Endothelial cell of umbilical vein (primary cell): ENCODE results near the gene TMEM106C. TPM values are rescaled to one million over a fixed set of nuclear protein-coding genes. Genes with fewer than 3 reads are reported as not detected.

ENCODE experiments used
- BruUV-seq: library from RNA; stranded (reverse); fragments of 400-500 nt; replicated peaks from 2 replicates; lab custom pipeline; 2021; lab: Mats Ljungman, UMichigan
- CTCF ChIA-PET: fragments of 300-600, 350-600 bp; sonication (Branson Sonifier 250); formaldehyde crosslinking; loops from one replicate; lab custom pipeline; 2021; ENCODE audit warnings: antibody characterized with exemption, inconsistent platforms; lab: Charles Lee
- POLR2A ChIA-PET: fragments of 300-600, 350-600 bp; sonication (Branson Sonifier 250); formaldehyde crosslinking; loops from one replicate; lab custom pipeline; 2021; ENCODE audit warnings: antibody characterized with exemption, inconsistent platforms; lab: Charles Lee
- DNase-seq: peaks from one replicate; pipeline ENCODE4 v3.0.0-alpha.2; 2011; ENCODE audit warnings: low read depth, low spot score
- FAIRE-seq: peaks from 2 replicates; lab custom pipeline; 2011; peaks lifted over from hg19 to GRCh38; lab: Jason Lieb, UNC
- H2AFZ ChIP-seq: 2 replicates; pipeline ENCODE4 v1.6.0; 2012; ENCODE audit warnings: low read depth, low read length, control low read depth, inconsistent platforms
- H3K27ac ChIP-seq: 2 replicates; pipeline ENCODE4 v1.5.1; 2011; ENCODE audit warnings: low read depth, mild to moderate bottlenecking, control low read depth, low read length, moderate library complexity; ENCODE audit not compliant: insufficient read depth
- H3K27me3 ChIP-seq, 2 experiments: 2 replicates each; pipeline versions ENCODE4 v1.6.0 to v1.6.1; 2011; ENCODE audit warnings: low read length in 2 of 2, mixed read lengths in 1 of 2; ENCODE audit not compliant: control insufficient read depth in 2 of 2, insufficient read depth in 2 of 2
- H3K36me3 ChIP-seq, 2 experiments: 2 replicates in 1 of 2; 3 replicates in 1 of 2; pipeline ENCODE4 v1.5.1; 2011; ENCODE audit warnings: low read length in 2 of 2, mild to moderate bottlenecking in 1 of 2, moderate library complexity in 1 of 2; ENCODE audit not compliant: control insufficient read depth in 2 of 2, insufficient read depth in 2 of 2; ENCODE audit errors: extremely low read depth in 1 of 2
- H3K4me1 ChIP-seq: 3 replicates; pipeline ENCODE4 v1.5.1; 2011; ENCODE audit warnings: mild to moderate bottlenecking, low read length; ENCODE audit not compliant: control insufficient read depth, insufficient read depth; ENCODE audit errors: extremely low read depth
- H3K4me2 ChIP-seq: 2 replicates; pipeline ENCODE4 v1.6.1; 2011; ENCODE audit warnings: low read length, control low read depth, mixed read lengths; ENCODE audit not compliant: insufficient read depth
- H3K4me3 ChIP-seq, 3 experiments: fragments of 200-600 bp in 1 of 3; sonication (generic), shearing (Covaris generic) in 1 of 3; replicated peaks in 1 of 3; 2 replicates each; pipeline ENCODE4 v1.5.1; 2011 to 2016; ENCODE audit warnings: control low read depth in 3 of 3, low read length in 3 of 3, mild to moderate bottlenecking in 2 of 3, inconsistent platforms in 1 of 3, low read depth in 1 of 3, moderate library complexity in 1 of 3; ENCODE audit not compliant: insufficient read depth in 1 of 3
- H3K79me2 ChIP-seq: 2 replicates; pipeline ENCODE4 v1.6.0; 2012; ENCODE audit warnings: low read length, inconsistent platforms; ENCODE audit not compliant: control insufficient read depth, insufficient read depth
- H3K9ac ChIP-seq: replicated peaks from 2 replicates; pipeline ENCODE3; 2011; ENCODE audit warnings: low read length, control low read depth; ENCODE audit not compliant: insufficient read depth; ENCODE audit errors: extremely low read depth
- H3K9me1 ChIP-seq: replicated peaks from 3 replicates; pipeline ENCODE4 v1.6.0; 2011; ENCODE audit warnings: mild to moderate bottlenecking, low read length; ENCODE audit not compliant: control insufficient read depth, insufficient read depth; ENCODE audit errors: extremely low read depth
- H3K9me3 ChIP-seq: replicated peaks from 2 replicates; pipeline ENCODE4 v1.5.1; 2012; ENCODE audit warnings: low read length, inconsistent platforms; ENCODE audit not compliant: control insufficient read depth, insufficient read depth
- H4K20me1 ChIP-seq: replicated peaks from 2 replicates; pipeline ENCODE3; 2011; ENCODE audit warnings: mild to moderate bottlenecking, low read length; ENCODE audit not compliant: control insufficient read depth, insufficient read depth; ENCODE audit errors: extremely low read depth
- CTCF ChIP-seq, 2 donors: IDR thresholded peaks; 1 replicate in 1 of 2; 2 replicates in 1 of 2; pipeline ENCODE4 v1.5.1; 2011; ENCODE audit warnings: low read length in 2 of 2, mild to moderate bottlenecking in 2 of 2, moderate library complexity in 2 of 2, control low read depth in 1 of 2, inconsistent platforms in 1 of 2, low read depth in 1 of 2; ENCODE audit not compliant: insufficient read depth in 1 of 2; ENCODE audit errors: extremely low read depth in 1 of 2
- EZH2 ChIP-seq: IDR thresholded peaks from 2 replicates; pipeline ENCODE4 v1.6.1; 2012; ENCODE audit warnings: borderline replicate concordance, low read depth, mild to moderate bottlenecking, moderate library complexity, low read length, inconsistent platforms; ENCODE audit not compliant: severe bottlenecking
- FOS ChIP-seq: IDR thresholded peaks from 2 replicates; pipeline ENCODE4 v1.6.1; 2011; ENCODE audit warnings: mild to moderate bottlenecking, low read length, moderate library complexity, borderline replicate concordance; ENCODE audit not compliant: insufficient read depth
- GATA2 ChIP-seq: IDR thresholded peaks from 2 replicates; pipeline ENCODE4 v1.7.0; 2011; ENCODE audit warnings: low read depth, mild to moderate bottlenecking, moderate library complexity, mixed read lengths, low read length; ENCODE audit not compliant: insufficient read length, insufficient read depth
- JUN ChIP-seq: IDR thresholded peaks from 2 replicates; pipeline ENCODE4 v1.6.1; 2011; ENCODE audit warnings: borderline replicate concordance, low read depth; ENCODE audit not compliant: insufficient read length, insufficient read depth
- MAX ChIP-seq: IDR thresholded peaks from 2 replicates; pipeline ENCODE4 v1.6.1; 2011; ENCODE audit not compliant: insufficient read depth, insufficient read length
- MYC ChIP-seq: IDR thresholded peaks from one replicate; pipeline ENCODE4 v1.6.1; 2011; ENCODE audit warnings: mild to moderate bottlenecking, low read depth, low read length
- POLR2A ChIP-seq: IDR thresholded peaks from 2 replicates; pipeline ENCODE4 v1.6.1; 2012; ENCODE audit warnings: low read depth, mild to moderate bottlenecking, control low read depth, low read length
- POLR2AphosphoS5 ChIP-seq: IDR thresholded peaks from 2 replicates; pipeline ENCODE4 v1.6.1; 2012; ENCODE audit warnings: low read depth, mild to moderate bottlenecking, control low read depth, low read length, moderate library complexity; ENCODE audit not compliant: insufficient read depth
- dilution Hi-C: fragments of 300-500 bp; cut with MboI; formaldehyde crosslinking; loops from one replicate; pipeline ENCODE4 v1.15.0; 2019; ENCODE audit warnings: low sequenced_read_pairs; ENCODE audit not compliant: extremely low pct_ligation_motif_present
- intact Hi-C: fragments of 100-400 bp; cut with micrococcal nuclease; formaldehyde crosslinking; loops from one replicate; pipeline ENCODE4 v1.10.0; 2022
- polyA plus RNA-seq, 4 experiments: library from polyadenylated mRNA; depleted of rRNA in 3 of 4; stranded (reverse) in 3 of 4; unstranded in 1 of 4; fragments of >200 nt; gene quantifications; 2 replicates each; pipeline versions ENCODE4 v1.2.1 to v1.2.3, GENCODE V29; 2011 to 2012; ENCODE audit warnings: missing spikeins in 1 of 4
- total RNA-seq: library from RNA; stranded (reverse); gene quantifications from 2 replicates; pipeline ENCODE4 v1.2.3, GENCODE V29; 2021

Gene TMEM106C
- total and polyA plus RNA-seq, 2 donors (not counting 3 experiments of a cell fraction or from before 2014, with no cell fraction given) = 84.4 to 148 TPM

GRCh38 chr12:47982311-47982710 lies 18.9 kb downstream of the TMEM106C start:
- ChIA-PET CTCF (no interaction called here), POLR2A (no interaction called here)
- Histone ChIP-seq H3K4me3 (no peak overlapping the region), H3K9me1 (no peaks in the 10 kb centered on the region), H3K9ac (no peak overlapping the region), H3K79me2 (no peaks in the 10 kb centered on the region), H3K9me3 (no peaks in the 10 kb centered on the region), H3K27ac (no peak overlapping the region), H3K4me2 (no peak overlapping the region), H2AFZ (no peak overlapping the region), H3K4me1 (no peaks in the 10 kb centered on the region), H3K27me3 (peaks cover 0 to 2% of the 10 kb centered on the region in 2 experiments), H4K20me1 (no peaks in the 10 kb centered on the region), H3K36me3 (no peaks in the 10 kb centered on the region)
- intact Hi-C loops (no loop called here), dilution Hi-C loops (no loop called here)
- no peak for TF ChIP-seq CTCF (IDR thresholded peaks at IDR 0.05; ENCODE audit: extremely low read depth in 1 of 2, insufficient read depth in 1 of 2, low read depth in 1 of 2, low read length in 2 of 2)
- TF ChIP-seq MYC = no peak
- TF ChIP-seq EZH2 = no peak
- TF ChIP-seq GATA2 = no peak
- no peak for TF ChIP-seq MAX
- TF ChIP-seq FOS = no peak
- TF ChIP-seq POLR2AphosphoS5 = no peak
- TF ChIP-seq JUN = no peak
- no peak for TF ChIP-seq POLR2A
- FAIRE-seq (no peak), DNase-seq (no peak)
- BruUV-seq = no TSS peak
